Measurements from ENCODE around the gene ANAPC7.
"Not testable (repeated sequence)": the region's sequence is repeated elsewhere in the genome, so short reads cannot be mapped to it uniquely, and the experiment has no call there.

ANAPC7 gene

DNA sequence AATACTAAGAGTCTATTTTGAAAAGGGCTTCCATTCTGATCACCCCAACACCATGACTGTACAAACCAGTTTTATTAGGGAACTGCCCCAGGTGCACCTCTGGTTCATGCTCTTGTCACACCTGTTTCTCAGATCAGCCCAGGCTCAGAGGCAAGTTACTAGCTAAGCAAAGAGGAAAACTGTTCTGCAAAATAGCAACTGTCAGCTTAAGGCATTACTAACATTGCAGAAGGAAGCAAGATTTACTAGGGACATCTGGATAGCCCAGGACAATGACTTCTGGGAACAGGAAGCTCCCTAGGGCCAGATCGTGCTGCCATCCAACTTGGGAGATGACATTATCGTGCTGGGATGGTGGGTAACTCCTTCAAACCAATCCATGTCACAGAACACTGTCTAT lies 30.1 kb downstream of the ANAPC7 start:
- DNase-seq: no peak

DNA sequence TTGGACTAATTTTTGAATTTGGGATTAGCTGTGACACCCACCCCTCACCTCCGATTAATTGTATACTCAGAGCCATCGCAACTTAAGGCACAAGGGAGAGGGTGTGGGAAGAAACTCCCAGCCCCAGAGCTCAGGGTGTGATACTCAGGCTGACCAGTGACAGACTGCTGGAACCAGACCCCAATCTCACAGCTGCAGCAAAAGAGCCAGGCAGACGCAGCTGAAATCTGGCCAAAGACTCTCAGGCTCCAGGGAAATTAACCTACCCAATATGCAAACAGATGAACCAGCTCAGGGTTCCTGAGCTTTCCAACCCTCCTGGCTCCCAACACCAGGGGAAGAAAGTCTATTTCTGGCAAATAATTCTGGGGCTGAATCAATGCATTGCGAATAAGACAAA lies 30.5 kb downstream of the ANAPC7 start:
- no peak for DNase-seq

DNA sequence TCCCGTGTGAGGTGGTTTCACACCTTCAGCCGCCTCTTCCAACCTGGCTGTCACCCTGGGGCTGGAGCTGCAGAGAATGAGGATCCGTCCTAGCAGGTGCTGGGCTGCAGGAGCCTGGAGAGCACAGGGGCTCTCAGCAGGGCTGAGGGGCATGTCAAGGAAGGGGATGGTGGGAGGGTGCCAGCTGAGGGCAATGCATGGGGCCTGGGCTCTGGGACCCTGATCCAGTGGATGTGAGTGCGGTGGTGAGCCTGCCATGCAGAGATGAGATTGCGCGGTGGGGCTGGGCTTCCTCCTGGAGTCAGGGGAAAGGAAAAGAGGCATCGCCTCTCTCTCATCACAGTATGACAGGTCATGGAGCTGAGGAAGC lies 31.5 kb downstream of the ANAPC7 start:
- no peak for DNase-seq

DNA sequence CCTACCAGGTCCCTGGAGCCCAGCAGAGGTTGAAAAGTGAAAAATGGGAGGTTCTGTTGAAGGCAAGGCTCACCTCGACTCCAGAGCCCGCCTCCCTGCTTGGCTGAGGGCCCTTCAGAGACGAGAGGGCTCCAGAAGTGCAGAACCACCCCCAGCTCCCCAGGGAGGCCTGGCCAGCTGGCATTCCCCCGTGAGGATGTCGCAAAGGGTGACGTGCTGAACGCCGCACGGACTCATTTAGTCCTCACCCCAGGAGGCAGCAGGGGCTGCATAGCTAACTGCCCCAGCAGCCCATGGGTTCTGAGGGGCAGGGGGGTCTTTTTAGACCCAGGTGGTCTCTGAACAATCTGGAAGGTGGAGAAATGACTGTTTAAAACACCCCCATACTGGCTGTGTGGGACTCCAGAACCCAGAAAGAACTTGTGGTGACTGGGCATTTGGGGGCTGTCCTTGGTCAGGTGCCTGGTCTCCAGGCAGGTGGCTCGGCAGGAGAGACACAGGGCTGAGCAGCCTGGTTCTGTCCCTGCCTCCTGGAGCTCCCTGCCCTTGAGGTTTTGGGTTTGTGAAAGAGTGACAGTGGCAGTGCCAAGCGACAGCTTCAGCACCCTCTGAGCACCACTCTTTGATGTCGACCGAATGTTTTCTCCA lies 32.0 kb downstream of the ANAPC7 start:
- DNase-seq: peak; percentile 18 to 87 (median 61)

DNA sequence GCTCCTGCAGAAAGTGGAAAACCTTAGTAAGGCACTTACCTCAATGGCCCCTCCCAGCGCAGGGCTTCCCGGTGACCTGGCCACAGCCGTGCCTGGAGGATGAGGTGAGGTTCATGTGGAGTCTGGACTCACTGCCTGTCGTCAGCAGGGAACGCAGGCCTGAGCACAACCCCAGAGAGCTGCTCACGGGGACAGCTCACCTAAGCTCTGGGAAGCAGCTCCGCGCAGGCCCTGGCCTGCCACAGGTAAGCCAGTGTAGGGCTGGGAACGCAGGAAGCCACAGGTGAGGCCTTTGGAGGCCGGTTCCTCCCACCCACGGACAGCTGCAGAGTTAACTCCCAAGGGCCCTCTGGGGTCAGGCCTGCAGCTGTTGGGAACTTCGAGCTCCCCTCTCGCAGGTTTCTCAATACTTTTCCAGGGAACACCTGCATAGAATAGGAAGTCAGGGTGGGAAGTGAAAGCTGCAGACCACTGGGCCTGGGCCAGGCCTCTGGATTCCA lies 32.7 kb downstream of the ANAPC7 start:
- DNase-seq: peak in 1 of 3 experiments; percentile 61

DNA sequence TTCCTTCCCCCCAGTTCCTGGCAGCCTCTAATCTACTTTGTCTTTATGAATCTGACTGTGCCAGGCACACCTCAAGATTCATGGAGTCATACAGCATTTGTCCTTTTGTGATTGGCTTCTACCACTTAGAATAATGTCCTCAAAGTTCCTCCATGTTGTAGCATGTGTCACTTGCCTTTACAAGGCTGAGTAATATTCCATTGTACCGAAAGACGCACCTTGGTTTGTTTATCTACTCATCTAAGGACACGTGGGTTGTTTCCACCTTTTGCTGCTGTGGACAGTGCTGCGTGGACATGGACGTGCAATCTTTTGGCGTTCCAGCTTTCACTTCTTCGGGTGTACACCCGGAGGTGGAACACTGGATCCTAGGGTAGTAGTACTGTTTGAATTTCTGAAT lies 33.5 kb downstream of the ANAPC7 start:
- no peak for DNase-seq

DNA sequence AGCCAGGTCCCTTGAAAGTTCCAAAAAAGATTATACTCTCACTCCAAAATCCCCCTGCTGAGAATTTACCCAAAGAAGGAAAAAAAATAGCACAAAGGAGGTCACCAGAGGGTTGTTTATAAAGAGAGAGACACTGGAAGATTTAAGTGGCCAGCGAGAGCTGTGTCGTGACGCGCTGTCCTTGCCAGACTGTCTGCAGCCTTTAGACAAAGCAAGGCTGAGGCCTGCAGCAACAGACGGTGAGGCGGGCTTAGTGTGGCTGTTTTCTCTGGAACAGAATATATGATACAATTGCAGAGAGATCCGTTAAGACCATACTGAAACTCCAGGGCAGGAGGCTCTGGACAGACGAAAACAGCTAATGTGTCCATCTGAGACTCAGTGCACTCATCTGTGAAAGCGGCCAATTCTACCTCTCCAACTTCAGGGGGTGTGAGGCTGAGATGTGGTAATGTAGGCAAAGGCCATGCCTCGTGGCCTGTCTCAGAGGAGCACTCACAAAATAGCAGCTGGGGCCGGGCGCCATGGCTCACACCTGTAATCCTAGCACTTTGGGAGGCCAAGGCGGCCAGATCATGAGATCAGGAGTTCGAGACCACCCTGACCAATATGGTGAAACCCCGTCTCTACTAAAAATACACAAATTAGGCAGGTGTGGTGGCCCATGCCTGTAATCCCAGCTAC lies 36.2 kb downstream of the ANAPC7 start:
- no peak for DNase-seq

DNA sequence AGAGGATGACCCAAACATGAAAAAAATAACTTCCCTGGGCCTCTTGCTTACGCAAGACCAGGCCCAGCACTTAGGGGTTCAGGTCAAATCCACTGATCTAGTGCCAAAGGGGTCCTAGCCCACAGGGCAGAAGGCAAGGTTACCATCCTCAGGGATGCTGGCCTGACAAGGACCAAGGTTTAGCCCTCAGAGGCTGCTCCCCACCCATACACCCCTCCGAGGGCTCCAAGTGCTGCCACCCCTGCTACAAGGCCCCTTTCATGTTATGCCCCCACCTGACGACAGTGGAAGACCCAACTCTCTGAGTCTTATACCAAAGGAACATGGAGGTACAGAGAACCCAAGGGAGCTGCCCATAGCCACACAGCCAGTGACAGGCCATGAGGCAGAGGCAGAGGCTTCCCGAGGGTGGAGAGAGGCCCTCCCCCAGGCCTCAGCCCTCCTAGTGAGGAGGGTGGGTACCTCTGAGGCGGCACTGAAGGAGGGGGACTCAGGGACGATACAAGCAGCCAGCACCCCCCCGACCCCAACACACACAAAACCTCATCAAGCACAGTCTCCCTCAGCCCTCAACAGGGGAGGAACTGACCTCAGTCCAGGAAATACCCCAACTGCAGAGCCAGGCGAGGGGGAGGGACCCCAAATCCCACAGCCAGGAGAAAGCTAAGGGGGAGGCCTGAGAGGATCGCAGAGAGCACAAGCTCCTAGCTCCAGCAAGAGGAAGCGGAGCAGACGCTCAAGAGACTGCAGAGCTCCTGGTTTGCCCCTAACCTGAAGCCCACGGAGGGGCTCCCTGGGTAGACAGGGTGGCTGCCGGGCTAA lies 37.0 kb downstream of the ANAPC7 start:
- no peak for DNase-seq

DNA sequence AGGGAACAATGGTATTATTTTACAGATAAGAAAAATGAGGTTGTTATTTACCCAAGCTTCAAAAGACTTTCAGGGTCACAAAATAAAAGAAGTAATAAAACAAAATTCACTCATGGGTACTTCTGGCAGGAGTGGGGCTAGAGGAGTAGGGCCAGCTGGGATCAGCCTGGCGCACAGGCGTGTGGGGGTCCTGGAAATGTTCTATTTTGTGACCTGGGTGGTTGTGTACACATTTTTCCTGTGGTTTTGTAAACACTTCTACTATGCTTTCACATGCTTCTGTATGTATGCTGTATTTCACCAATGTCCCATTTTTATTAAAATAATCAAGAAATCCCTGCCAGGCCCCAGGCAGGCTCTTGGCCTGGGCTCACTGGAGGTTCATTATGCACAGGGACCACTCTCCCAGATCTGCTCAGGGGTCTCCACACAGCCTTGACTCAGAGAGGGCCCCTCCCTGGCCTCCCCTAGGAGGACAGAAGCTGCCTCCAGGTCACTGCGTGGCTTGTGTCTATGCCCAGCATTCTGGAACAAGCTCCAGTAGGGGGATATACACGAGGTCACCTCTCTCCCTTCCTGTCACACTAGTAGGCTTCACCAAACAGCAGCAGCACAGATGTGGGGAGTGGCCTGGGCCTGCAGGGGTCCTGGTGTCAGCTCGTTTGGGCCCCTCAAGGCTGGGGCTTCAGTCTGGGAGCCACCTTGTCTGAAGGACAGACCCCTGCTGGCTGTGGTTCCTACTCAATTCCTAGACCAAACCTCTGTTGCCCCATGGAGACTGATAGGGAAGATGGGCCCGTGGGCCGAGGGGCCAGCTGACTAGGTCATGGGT lies 37.8 kb downstream of the ANAPC7 start:
- no peak for DNase-seq

DNA sequence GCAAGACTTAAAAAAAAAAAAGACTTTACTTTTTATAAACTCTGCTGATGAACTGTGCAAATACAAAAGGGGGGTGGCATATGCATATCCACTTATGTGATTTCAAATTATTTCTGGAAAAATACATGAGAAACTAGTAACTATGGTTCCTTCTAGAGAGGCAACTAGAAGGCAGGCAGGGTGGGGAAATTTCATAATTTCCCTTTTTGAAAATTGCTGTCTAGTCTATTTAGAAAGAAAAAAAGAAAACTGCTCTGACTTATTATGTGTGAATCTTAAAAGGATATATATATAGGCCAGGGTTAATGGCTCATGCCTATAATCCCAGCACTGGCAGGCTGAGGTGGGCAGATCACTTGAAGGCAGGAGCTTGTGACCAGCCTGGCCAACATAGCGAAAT lies 42.3 kb downstream of the ANAPC7 start:
- DNase-seq: no peak

DNA sequence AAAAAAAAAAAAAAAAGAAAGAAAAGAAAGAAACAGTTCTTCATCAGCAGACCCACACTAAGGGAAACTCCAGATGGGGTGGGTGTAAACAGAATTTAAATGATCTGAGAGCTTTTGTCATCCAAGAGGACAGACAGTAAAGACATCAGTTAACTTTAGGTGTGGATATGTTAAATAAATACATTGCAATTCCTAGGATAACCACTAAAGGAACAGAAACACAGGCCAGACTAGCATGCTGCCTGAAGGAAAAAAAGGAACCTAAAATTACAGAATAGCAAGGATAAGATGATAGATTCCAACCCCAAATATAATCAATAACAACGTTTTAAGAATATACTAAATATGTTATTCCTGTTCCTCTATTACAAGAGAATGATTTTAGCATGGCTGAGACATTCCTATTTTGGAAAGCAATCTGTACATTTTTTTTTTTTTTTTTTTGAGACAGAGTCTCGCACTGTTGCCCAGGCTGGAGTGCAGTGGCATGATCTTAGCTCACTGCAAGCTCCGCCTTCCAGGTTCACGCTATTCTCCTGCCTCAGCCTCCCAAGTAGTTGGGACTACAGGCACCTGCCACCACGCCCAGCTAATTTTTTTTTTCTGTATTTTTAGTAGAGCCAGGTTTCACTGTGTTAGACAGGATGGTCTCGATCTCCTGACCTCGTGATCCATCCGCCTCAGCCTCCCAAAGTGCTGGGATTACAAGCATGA lies 45.0 kb downstream of the ANAPC7 start:
- not testable (repeated sequence) for DNase-seq

DNA sequence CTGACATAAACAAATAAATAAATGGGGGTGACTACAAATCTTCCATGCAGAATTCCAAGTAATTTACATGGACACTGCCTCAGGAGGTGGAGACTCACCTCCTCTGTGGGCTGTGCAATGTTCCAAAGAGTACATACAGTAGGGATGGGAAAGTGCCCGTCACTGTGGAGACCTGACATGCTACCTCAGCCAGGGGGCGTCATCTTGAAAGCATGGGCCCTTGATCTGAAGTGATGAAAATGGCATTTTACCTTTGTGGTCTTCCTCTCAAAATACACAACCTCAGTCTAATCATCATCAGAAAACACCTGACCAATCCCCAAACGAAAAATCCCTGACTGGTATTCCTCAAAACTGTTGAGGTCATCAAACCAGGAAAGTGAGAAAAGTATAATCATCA lies 48.4 kb downstream of the ANAPC7 start:
- DNase-seq: peak in 2 of 3 experiments; percentile 11 to 14

DNA sequence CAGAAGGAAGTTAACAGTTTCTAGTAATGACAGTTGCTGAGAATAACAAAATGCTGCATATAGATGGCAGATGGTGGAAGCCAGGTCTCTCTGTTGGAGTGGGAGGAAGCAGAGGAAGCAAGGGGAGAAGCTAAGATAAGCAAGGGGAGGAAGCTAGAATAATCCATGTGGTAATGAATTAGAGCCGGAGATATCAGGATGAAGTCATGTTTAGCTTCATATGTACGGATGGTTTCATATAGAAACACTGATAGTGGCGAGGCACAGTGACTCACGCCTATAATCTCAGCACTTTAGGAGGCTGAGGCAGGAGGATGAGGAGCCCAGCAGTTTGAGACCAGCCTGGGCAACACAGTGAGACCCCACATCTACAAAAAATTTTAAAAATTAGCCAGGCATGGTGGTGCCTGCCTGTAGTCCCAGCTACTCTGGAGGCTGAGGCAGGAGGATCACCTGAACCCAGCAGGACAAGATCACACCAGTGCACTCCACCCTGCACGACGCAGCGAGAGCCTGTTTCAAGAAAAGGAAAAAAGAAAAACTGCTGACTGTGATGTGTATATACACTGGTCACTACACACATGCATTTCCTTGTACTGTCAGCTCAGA lies 49.2 kb downstream of the ANAPC7 start:
- no peak for DNase-seq

DNA sequence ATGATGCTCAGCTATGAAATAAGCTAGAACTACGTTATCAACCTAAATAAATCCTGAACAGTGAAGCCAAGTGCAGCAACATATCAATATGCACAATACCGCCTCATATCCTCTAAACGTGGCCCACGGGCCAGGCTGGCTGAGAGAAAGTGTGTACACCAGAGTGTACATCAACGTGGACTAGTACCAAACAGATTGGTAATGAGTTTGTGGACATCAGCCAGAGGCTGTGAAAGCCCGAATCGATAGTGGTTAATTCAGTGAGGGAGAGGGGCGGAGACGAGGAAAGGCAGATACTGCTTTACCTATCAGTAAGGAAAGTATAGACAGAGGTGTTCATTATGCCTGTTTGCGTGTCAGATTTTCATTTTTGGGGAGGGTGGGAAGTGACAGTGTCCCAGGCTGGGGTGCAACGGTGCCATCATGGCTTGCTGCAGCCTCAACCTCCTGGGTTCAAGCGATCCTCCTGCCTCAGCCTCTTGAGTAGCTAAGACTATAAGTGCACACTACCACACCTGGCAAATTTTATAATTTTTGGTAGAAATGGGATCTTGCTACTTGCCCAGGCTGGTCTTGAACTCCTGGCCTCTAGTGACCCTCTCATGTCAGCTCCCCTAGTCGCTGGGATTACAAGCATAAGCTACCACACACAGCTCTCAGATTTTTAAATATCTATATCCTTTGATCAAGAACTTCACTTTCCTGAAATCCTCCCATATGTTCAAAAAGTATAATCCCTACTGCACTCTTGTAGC lies 50.1 kb downstream of the ANAPC7 start:
- no peak for DNase-seq

DNA sequence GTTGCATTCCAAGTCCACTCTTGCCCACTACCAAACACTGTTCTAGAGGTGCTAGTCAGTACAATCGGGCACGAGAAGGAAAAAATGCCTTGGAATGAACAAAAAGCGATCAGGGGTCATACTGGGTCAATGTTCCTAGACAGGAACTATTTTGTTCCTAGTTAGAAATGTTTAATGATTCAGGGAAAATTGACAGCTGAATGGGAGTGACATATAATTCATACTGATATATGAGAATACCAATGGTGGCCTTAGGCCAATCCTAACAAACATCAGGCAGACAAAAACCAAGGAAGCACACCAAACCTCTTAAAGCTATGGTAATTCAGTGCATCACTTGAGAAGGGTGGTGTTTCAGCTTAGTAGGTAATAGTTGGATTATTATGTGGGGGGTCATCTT lies 51.1 kb downstream of the ANAPC7 start:
- DNase-seq: no peak

DNA sequence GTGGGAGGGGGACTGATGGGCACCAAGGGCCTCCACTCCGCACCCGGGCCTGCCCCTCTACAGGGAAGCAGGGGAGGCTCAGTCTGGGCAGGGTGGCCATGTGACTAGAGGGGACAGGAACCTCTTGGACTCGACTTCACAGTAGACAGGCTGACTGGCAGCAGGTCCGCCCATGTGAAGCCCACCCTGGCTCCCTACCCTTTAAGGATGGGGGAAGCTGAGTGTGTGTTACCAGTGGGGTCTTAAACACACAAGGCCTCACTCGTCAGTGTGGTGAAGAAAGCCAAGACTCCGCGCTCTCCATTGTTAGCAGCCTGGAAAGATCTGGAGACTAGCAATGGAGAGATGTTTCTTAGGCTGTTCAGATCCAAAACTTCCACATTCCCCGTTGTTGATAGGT lies 52.4 kb downstream of the ANAPC7 start:
- DNase-seq: no peak

DNA sequence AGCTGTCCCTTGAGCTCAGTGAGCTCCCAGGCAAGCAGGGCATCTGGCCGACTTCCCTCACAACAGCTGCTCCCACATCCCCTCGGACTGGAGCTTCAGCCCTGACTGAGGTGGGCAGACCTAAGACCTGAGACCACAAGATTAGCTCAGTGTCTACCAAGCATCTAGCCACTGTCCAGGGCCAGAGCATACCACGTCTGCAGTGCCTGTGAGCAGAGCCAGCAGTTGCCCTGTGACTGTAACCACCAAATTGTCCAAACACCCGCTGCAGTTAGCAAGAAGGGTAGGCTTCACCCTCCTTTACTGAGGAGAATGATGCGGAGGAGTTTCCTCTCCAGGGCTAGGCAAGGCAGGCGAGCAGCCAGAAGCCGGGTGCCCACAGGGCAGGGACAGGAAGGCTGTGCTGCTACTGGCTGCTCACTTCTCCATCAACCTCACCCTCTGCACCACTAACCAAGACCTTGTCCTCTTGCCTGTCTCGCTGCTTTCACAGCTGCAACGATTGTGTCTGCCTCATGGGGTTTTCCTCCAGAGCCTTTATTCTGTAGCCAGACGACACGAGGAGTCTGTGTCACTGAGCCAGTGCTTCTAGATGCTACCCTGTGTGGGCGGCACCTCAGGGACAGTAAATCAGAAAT lies 53.9 kb downstream of the ANAPC7 start:
- no peak for DNase-seq

DNA sequence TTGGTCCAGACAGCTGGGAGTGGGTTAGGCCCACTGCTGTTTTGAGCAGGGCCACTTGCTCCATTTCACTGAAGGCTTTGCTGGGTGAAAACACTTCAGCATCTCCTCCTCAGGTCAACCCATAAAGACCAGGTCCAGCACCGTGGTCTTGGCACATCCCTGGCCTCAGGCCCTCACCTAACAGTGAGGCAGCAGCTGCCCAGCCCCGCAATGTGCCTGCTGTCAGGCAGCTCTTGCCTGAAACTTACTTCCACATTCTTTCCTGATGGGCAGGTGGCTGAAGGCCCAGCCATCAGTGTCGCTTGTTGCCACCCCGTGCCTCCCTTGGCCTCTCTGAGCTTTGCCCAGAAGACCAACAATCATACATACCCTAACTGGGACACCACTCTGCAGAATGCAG lies 54.4 kb downstream of the ANAPC7 start:
- DNase-seq: no peak

DNA sequence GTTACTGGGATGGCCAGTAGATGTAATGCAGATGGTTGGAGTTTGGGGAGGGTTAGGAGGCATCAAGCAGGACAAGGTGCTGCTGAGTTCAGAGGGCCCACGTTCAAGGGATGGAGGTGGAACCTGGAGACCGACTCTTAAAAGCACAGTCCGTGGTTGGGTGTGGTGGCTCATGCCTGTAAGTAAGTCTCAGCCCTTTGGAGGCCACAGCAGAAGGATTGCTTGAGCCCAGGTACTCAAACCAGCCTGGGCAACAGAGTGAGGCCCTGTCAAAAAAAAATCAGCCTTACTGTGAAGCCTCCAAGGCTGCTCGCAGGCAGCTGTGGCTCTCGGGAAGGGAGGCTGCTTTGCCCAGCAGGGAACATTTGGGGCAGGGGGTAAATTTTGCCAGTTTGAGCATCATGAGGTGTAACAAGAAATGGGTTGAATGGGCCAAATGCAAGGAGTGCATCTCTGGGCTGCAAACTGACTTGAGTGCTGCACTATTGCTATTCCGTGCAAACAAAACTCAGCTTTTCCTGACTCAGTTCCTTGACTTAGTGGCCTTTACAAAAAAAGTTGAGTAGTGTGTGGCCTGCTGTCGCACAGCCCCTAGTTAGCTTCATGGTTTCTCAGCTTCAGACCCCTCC lies 55.0 kb downstream of the ANAPC7 start:
- DNase-seq: no peak

DNA sequence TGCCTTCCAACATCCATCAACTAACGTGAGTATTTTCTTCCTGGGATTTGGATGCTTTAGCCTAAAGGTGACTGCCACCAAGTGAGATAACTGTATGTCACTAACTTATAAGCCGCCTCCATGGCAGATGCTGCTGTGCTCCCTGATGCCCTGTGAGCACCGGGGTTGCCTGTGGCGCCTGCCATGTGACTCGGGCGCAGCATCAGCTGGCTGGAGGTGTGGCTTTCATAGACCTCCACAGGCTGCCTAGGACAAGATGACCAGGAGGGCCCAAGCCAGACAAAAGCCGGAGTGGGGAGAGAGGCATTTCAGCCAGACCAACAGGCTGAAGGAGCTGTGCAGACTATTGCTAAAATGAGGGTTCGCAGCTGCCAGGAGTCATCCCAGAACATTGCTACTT lies 55.7 kb downstream of the ANAPC7 start:
- DNase-seq: no peak

Data from NCI-H1417 (cell line).